GM12872 (cell line): Measurements from ENCODE around the gene AGBL1.

Source experiments
- TF ChIP-seq, protein P1 (sequence below): IDR thresholded peaks from 3 replicates; pipeline ENCODE4 v1.5.1; 2011; ENCODE audit warnings: low read depth, mild to moderate bottlenecking, low read length, moderate library complexity; ENCODE audit not compliant: insufficient read depth

Gene AGBL1

DNA sequence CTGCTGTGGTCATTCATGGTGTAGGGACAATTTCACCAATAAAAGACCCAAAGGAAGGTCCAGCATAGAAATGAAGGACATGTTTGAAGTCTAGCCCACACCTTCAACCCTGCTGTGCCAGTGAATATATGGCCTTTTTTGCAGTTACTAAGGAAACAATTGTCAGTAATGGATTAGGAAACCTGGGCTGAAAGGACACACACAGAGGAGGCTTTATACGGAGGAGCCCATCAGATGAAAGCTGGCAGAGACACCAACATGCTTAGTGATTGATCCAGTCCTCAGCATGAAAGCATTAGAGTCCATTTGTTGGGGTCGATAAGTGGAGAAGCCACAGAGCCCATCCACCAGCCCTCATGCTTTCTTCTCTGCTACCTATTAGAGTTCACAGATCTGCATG lies 584.3 kb downstream of the AGBL1 start:
- TF ChIP-seq, protein P1, sequence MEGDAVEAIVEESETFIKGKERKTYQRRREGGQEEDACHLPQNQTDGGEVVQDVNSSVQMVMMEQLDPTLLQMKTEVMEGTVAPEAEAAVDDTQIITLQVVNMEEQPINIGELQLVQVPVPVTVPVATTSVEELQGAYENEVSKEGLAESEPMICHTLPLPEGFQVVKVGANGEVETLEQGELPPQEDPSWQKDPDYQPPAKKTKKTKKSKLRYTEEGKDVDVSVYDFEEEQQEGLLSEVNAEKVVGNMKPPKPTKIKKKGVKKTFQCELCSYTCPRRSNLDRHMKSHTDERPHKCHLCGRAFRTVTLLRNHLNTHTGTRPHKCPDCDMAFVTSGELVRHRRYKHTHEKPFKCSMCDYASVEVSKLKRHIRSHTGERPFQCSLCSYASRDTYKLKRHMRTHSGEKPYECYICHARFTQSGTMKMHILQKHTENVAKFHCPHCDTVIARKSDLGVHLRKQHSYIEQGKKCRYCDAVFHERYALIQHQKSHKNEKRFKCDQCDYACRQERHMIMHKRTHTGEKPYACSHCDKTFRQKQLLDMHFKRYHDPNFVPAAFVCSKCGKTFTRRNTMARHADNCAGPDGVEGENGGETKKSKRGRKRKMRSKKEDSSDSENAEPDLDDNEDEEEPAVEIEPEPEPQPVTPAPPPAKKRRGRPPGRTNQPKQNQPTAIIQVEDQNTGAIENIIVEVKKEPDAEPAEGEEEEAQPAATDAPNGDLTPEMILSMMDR, result no peak

DNA sequence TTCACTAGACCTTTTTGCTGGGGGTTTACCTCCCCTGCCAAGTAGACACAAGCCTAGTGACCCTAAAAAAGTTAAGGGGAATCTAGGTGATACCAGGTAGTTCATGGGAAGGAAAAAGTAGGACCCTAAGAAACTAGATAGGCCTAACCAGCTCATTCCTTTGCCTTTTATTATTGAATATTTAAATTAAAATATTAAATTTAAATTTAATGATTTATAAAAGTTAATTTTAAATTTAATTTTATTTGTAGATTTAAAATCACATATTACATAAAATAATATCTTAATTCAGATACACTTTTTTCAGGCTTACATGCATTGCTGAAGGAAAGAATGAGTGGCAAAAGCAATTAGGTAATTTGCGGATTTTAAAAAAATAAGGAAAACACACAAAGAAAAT lies 584.9 kb downstream of the AGBL1 start:
- TF ChIP-seq, protein P1, result no peak

DNA sequence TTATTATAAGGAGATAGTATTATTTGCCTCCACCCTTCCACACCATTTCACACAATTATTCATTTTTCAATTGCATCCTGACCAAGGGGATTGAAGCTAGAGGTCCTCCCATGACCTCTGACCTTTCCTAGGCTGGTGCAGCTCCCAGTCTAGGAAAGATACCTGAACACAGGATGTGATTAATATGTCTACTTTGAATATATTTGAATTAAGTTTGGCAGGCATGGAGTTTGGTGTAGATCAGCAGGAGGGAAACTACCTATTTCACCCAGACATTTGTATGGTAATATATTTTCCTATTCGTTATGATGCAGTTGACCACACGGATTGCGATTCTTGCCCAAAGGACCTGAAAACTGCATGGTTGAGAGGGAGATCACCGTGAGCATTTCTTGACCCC lies 596.3 kb downstream of the AGBL1 start:
- TF ChIP-seq, protein P1, result no peak

DNA sequence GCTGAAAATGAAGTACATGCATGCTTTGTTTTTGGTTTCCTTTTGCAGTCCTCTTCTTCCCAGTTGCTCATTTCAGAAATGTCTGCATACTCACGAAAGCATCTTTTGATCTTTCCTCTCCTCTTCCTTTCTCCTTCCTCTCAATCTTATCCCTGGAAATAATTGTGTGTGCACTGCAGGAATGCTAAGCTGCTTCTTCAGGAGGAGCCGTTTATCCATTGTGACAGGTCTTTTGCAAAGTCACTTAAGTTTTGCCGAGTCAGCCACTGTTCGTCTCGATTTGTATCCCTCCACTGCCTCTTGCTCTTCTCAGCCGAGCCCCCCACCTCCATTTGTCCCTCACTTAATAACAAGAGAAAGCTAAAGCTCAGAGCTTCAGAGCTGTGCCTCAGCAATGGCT lies 597.6 kb downstream of the AGBL1 start:
- TF ChIP-seq, protein P1, result no peak

DNA sequence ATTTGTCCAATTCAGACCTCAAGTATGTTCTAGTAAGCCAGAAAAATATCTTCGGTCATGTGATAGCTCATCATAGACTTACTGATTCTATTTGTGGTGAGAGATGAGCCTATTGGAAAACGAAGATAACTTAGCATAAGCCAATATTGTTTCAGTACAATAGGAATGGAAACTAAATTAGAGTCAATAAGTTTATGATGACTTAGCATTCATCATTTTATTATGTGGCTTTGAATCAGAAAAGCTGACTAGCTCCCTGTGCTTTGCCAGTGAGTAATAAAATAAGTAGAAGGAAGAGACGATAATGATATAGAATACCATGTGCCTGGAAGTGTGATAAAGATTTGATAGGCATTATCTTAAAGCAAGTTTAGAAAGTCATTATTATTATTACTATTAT lies 605.6 kb downstream of the AGBL1 start:
- TF ChIP-seq, protein P1, result no peak

DNA sequence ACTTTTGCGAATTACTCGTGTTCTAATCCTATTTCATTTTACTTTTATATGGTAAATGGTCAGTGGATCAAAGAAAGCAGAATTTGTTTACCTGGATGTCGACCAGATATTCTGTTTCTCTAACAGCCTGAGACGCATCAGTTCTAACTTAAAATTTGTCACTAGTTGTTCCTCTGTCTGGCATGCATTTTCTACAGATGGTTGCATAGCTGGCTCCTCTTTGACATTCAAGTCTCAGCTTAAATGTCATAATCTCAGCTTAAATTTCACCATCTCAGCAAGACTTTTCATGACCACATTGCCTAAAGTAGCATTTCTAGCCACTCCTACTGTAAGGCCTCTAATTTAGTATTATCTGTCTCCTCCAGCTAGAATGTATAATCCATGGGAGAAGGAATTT lies 609.3 kb downstream of the AGBL1 start:
- TF ChIP-seq, protein P1, result no peak

DNA sequence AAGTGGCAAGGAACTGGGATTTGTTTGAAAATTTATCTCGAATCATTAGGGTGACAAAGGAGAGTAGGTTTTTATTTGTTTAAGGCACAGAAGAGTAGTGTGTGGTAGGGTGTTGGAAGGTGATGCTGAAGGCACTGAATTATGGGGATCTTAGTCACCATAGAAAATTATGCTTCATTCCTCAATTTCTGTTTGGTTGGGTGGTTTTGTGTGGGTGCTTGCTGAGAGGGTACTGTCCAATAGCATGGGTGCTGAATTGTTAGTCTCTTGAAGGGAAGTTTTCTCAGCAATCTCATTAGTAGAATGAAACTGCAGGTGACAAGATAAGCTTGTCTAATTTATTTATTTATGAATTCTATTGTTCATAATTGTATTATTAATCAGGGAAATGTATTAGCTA lies 610.9 kb downstream of the AGBL1 start:
- TF ChIP-seq, protein P1, result no peak
